NCI-H2171 treated with DMSO at 0.1 percent for 48 hours (cell line): ENCODE measurements around the gene CKAP5.
A peak's percentile ranks its signal among the peaks of the same experiment; 100 is the strongest.
"Not testable (repeated sequence)": the region's sequence is repeated elsewhere in the genome, so short reads cannot be mapped to it uniquely, and the experiment has no call there.

ENCODE experiments used
- DNase-seq: peaks from one replicate; lab custom pipeline; 2025; lab: John Stamatoyannopoulos, UW

The CKAP5 gene

GRCh38 chr11:46855167-46855566 lies 9.1 kb upstream of the CKAP5 start:
- DNase-seq, result no peak

- no peak for DNase-seq
These were observed 4.8 kb upstream of the CKAP5 start for GRCh38 chr11:46850829-46851380.

- DNase-seq, result no peak
These were observed 3.6 kb upstream of the CKAP5 start for GRCh38 chr11:46849631-46850030.

- DNase-seq, result no peak
These were observed 390 bp upstream of the CKAP5 start for GRCh38 chr11:46846510-46846830.

GRCh38 chr11:46845440-46845739 lies 690 bp downstream of the CKAP5 start:
- peak; percentile 65 for DNase-seq

- no peak for DNase-seq
These were observed 6.0 kb downstream of the CKAP5 start for GRCh38 chr11:46840116-46840515.

GRCh38 chr11:46838501-46838900 lies 7.6 kb downstream of the CKAP5 start:
- DNase-seq, result no peak

- DNase-seq, result no peak
These were observed 8.2 kb downstream of the CKAP5 start for GRCh38 chr11:46837860-46838259.

- DNase-seq, result no peak
These were observed 9.2 kb downstream of the CKAP5 start for GRCh38 chr11:46836870-46837269.

- no peak for DNase-seq
These were observed 9.6 kb downstream of the CKAP5 start for GRCh38 chr11:46836431-46836830.

GRCh38 chr11:46835897-46836296 lies 10.2 kb downstream of the CKAP5 start:
- no peak for DNase-seq

- no peak for DNase-seq
These were observed 11.3 kb downstream of the CKAP5 start for GRCh38 chr11:46834821-46835220.

- DNase-seq, result no peak
These were observed 13.4 kb downstream of the CKAP5 start for GRCh38 chr11:46832511-46833214.

GRCh38 chr11:46827995-46828394 lies 18.1 kb downstream of the CKAP5 start:
- no peak for DNase-seq

GRCh38 chr11:46826310-46827044 lies 19.6 kb downstream of the CKAP5 start:
- DNase-seq, result no peak

- peak; percentile 16 for DNase-seq
These were observed 37.2 kb downstream of the CKAP5 start for GRCh38 chr11:46808799-46809431.

- no peak for DNase-seq
These were observed 44.2 kb downstream of the CKAP5 start for GRCh38 chr11:46801694-46802470.

- DNase-seq, result no peak
These were observed 45.9 kb downstream of the CKAP5 start for GRCh38 chr11:46800177-46800576.

- not testable (repeated sequence) for DNase-seq
These were observed 46.4 kb downstream of the CKAP5 start for GRCh38 chr11:46799725-46800124.

- no peak for DNase-seq
These were observed 67.7 kb downstream of the CKAP5 start for GRCh38 chr11:46778416-46778815.

GRCh38 chr11:46776878-46777277 lies 69.2 kb downstream of the CKAP5 start:
- DNase-seq, result no peak

- DNase-seq, result no peak
These were observed 76.4 kb downstream of the CKAP5 start for GRCh38 chr11:46769636-46770221.
